Inferior parietal cortex (tissue), 1 donor: Measurements from ENCODE around the gene RNF223.
"Not testable (repeated sequence)": the region's sequence is repeated elsewhere in the genome, so short reads cannot be mapped to it uniquely, and the experiment has no call there.

Source experiments
- DNase-seq: peaks from one replicate; pipeline ENCODE4 v3.0.0-alpha.2; 2016; ENCODE audit errors: extremely low spot score

Gene RNF223

GRCh38 chr1:1072849-1073742 lies 1.0 kb downstream of the RNF223 start:
- DNase-seq = no peak

DNA sequence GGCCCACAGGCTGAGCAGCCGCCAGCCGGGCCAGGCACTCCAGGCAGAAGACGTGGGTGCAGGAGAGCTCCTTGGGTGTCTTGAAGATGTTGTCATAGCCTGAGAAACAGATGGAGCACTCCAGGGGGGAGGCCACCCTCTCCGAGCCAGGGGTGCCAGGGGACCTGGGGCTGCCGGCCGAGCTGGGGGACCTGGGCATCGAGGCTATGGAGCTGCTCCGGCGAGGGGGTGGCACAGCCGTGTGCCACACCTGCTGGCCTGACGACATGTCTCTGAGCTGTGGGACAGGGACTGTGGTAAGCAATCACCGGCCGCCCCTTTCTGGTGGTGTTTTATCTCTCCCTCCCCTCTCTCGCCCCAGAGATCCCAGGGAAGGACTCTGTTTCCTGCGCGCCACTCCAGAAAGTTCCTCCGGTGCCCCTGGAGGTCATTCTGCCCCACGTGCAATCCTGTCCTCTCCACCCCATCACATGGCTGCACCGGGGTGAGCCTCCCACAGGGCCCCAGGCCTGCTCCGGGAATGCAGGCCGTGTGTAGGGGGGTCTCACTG lies 1.7 kb downstream of the RNF223 start:
- no peak for DNase-seq

GRCh38 chr1:1071486-1072298 lies 2.4 kb downstream of the RNF223 start:
- no peak for DNase-seq

DNA sequence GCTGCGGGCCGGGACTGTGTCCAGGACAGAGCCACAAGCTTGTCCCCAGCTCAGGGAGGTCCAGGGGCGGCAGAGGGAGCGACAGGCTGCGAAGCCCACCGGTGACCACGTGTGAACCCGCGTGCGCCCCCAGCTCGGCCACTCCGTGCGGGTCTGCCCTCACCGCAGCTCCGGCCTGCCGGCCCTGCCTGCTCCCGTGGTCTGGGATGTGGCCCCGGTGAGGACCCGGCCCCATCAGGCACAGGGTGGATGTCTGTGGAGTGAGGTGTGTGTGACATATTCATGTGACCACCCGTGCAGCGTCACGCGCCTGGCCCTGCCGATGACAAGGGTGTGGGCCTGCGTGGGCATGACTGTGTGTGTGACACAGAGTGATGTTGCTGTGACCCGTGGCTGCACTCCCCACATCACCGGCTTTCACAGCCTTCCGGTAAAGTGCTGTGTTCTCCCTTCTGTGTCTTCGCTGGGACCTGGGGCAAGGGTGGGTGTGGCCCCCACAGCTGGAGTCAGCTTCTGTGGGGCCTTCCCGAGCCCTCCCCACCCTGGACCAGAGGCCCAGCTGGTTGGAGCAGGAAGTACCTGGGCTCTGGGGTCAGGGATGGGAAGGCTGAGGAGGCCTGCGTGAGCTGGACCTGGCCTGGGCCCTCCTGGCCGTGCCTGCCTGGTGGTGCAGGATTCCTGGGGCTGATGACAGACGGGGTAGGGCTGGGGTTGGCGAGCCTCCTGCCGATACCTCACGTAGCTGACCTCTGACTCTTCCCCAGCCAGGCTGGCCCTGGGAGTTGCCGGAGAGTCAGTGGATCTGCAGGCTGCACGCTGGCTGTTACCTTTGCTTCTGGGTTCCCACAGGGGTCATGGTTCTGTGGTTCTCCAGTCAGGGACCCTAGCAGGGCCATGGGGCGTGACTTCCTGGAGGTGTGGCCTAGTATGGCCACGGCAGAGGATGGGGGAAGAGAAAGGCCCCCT lies 4.1 kb downstream of the RNF223 start:
- no peak for DNase-seq

GRCh38 chr1:1069056-1069710 lies 4.9 kb downstream of the RNF223 start:
- peak; percentile 49 for DNase-seq

DNA sequence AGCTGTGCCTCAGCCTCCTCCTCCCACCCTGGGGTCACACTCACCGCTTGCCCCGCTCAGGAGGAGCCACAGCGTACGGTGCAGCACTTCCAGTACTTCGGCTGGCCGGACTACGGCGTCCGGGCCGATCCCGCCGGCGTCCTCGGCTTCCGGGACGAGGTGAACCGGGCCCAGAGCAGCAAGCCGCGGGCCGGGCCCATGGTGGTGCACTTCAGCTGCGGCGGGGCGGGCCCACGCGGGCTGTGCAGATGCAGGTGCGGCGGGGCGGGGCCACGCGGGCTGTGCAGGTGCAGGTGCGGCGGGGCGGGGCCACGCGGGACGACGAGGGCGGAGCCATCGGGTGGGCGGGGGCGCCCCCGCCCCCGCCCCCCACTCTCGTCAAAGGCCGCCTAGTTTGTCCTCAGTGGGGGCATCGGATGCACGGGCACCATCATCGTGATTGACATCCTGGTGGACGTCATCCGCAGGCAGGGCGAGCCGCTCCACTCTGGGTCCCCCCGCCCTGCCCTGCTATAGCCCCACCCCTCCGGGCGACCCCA lies 5.5 kb downstream of the RNF223 start:
- no peak for DNase-seq

GRCh38 chr1:1067860-1068516 lies 6.1 kb downstream of the RNF223 start:
- DNase-seq = no peak

DNA sequence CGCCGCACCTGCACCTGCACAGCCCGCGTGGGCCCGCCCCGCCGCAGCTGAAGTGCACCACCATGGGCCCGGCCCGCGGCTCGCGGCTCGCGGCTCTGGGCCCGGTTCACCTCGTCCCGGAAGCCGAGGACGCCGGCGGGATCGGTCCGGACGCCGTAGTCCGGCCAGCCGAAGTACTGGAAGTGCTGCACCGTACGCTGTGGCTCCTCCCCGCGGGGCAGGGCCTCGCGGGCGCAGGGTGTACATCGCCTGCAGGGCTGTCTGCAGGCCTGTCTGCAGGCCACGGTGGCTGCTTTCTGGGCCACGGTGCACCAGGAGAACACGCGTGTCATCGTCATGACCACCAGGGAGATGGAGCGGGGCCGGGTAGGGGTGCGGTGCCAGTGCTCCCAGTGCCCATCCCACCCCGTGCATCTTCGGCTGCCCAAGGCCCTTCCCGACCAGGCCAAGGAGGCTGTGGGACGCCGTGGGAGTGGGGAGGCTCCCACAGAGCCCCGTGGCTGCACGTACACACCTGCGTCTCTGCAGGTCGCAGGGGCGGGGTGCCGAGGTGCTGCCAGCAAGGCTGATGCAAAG lies 6.7 kb downstream of the RNF223 start:
- no peak for DNase-seq

GRCh38 chr1:1066403-1067283 lies 7.5 kb downstream of the RNF223 start:
- DNase-seq = no peak

GRCh38 chr1:1065940-1066304 lies 8.2 kb downstream of the RNF223 start:
- DNase-seq = not testable (repeated sequence)

- DNase-seq = no peak
Measured at GRCh38 chr1:1065265-1065939, 8.7 kb downstream of the RNF223 start.

DNA sequence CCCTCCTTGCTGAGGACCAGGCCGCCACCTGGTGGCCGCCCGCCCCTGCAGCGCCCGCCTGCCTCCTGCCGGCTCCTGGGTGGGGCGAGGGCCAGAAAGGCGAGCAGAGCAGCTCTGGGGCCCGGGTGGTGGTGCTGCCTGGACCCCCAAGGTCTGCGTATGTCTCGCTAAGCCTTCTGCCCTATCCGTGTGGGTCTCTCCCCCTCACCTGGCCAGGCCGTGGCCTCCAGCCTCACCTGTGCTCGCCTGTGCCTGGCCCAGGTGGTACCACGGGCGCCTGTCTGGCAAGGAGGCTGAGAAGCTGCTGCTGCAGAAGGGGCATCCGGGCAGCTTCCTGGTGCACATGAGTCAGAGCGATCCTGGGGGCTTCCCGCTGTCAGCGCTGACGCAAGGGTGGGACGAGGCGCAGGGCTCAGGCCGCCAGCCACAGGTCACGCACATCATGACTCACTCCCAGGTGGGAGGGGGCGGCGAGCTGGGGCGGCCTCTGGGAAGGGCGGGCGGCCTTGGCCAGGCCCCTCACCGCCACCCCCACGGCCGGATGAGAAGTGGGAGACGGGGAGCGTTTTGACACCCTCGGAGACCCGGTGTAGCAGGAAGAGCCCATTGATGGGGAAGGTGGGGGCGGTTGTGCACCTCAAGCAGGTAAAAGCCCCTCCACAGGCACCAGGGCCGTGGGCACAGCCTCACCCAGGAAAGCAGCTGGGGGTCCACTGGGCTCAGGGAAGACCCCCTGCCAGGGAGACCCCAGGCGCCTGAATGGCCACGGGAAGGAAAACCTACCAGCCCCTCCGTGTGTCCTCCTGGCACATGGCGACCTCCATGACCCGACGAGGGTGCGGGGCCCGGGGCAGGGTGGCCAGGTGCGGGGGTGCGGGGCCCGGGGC lies 9.9 kb downstream of the RNF223 start:
- DNase-seq = peak; percentile 31

DNA sequence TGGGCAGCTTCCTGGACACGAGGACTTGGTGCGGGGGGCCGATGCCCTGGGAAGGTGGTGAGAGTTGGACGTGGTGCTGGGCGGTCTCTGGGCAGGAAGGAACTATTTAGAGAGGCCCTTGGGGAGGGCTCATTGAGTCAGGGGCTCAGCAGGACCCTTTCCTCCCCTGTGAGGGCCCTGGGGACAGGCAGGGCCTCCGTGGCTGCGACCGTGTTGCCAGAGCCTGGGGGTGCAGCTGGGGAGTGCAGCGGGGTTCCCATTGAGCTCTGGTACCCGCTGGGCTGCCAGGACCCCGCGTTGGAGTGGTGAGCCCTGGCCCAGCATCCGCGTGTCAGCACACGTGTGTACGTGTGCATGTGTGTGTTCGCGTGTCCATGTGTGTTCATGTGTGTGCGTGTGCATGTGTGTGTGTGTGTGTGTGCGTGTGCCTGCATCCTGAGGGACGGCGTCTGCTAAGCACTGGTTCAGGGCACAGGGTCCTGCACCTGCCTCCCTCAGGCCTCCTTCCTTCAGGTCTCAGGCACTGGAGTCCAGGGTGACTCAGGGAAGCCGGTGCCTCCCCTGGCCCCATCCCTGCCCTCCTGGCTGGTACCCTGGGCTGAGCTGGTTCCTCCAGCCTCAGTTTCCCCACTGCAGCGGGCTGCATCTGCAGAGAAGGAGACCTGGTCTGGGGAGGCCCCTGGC lies 10.7 kb downstream of the RNF223 start:
- no peak for DNase-seq

- DNase-seq = no peak
Measured at GRCh38 chr1:1062348-1063163, 11.6 kb downstream of the RNF223 start.

DNA sequence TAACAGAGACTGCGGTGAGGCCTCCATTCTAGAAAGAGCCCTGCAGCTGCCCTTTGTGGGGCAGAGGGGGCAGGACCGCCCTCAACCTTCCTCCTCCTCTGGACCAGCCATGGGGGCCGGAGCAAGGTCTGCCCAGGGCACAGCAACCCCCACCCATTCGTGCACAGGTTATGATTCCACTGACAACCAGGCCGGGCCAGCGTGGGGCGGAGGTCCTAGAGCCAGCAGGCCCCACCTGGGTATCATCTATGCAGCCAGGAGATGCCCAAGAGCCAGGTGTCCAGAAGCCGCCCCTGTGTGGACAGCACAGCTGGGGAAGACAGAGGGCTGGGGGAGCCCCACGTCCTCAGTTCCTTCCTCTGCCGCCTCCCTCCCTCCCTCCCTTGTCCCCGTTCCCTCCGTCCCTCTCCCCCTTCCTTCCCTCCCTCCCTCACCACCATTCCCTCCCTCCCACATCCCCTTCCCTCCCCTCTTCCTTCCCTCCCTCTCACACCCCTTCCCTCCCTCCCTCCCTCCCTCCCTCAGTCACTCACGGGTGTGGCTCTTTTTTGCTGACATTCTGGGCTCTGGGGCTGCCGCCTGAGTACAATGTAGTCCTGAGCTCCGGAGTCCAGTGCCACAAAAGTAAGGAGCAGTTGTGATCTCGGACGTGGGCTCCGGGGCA lies 12.3 kb downstream of the RNF223 start:
- no peak for DNase-seq
